BJ (cell line): Measurements from ENCODE around the gene FAM107B. TPM values are rescaled to one million over a fixed set of nuclear protein-coding genes. Genes with fewer than 3 reads are reported as not detected.
A peak's percentile ranks its signal among the peaks of the same experiment; 100 is the strongest.

Experiments
- CTCF ChIA-PET: fragments of 350-600 bp; formaldehyde crosslinking; extraction: SDS; loops from one replicate; lab custom pipeline; 2021; ENCODE audit warnings: antibody characterized with exemption, inconsistent platforms; lab: Yijun Ruan, JAX
- POLR2A ChIA-PET: fragments of 300-600 bp; sonication (Branson Sonifier 250); formaldehyde crosslinking; extraction: SDS; loops from one replicate; lab custom pipeline; 2021; ENCODE audit warnings: antibody characterized with exemption; lab: Charles Lee
- DNase-seq: peaks from one replicate; pipeline ENCODE4 v3.0.0-alpha.2; 2011; ENCODE audit warnings: low read depth
- H3K27me3 ChIP-seq: 2 replicates; pipeline ENCODE4 v1.6.0; 2011; ENCODE audit warnings: low read length; ENCODE audit not compliant: control insufficient read depth, insufficient read depth
- H3K36me3 ChIP-seq: 2 replicates; pipeline ENCODE4 v1.5.1; 2011; ENCODE audit warnings: low read length; ENCODE audit not compliant: control insufficient read depth, insufficient read depth
- H3K4me3 ChIP-seq: 2 replicates; pipeline ENCODE4 v1.5.1; 2011; ENCODE audit warnings: low read depth, mild to moderate bottlenecking, control low read depth, low read length
- CTCF ChIP-seq: IDR thresholded peaks from 2 replicates; pipeline ENCODE4 v1.5.1; 2011; ENCODE audit warnings: low read depth, mild to moderate bottlenecking, control low read depth, inconsistent platforms, low read length, moderate library complexity; ENCODE audit not compliant: insufficient read depth
- polyA plus RNA-seq: library from polyadenylated mRNA; depleted of rRNA; stranded (reverse); fragments of >200 nt; gene quantifications from 2 replicates; pipeline ENCODE4 v1.2.3, GENCODE V29; 2011

FAM107B gene
- polyA plus RNA-seq, 1 experiment: 11.3 TPM

GRCh38 chr10:14658331-14659127 is 116.2 kb downstream of the FAM107B start:
- no peak for TF ChIP-seq CTCF
- Histone ChIP-seq H3K27me3 (no peaks in the 10 kb centered on the region; the same call in 1 of the 2 replicates), H3K4me3 (no peak overlapping the region), H3K36me3 (no peaks in the 10 kb centered on the region)
- ChIA-PET CTCF (no interaction called here), POLR2A (no interaction called here)
- peak; percentile 70 for DNase-seq

GRCh38 chr10:14656052-14656730 is 118.5 kb downstream of the FAM107B start:
- TF ChIP-seq CTCF: no peak
- ChIA-PET POLR2A (no interaction called here), CTCF (no interaction called here)
- no peak overlapping the region for H3K4me3 ChIP-seq
- DNase-seq: no peak
- no peaks in the 10 kb centered on the region for H3K27me3 ChIP-seq
- H3K36me3 ChIP-seq: no peaks in the 10 kb centered on the region

- POLR2A ChIA-PET: no interaction called here
- DNase-seq: no peak
- no peaks in the 10 kb centered on the region for H3K27me3 ChIP-seq
- no peak for TF ChIP-seq CTCF
- CTCF ChIA-PET: interaction anchor here (0.7 kb wide), 1 partner anchor 15 kb away, joined by 4 read pairs; no protein-coding TSS in a partner anchor
- H3K4me3 ChIP-seq: no peak overlapping the region
- no peaks in the 10 kb centered on the region for H3K36me3 ChIP-seq
These were observed 119.8 kb downstream of the FAM107B start for GRCh38 chr10:14654821-14655382.

- peak; percentile 74 for DNase-seq
- Histone ChIP-seq H3K4me3 (no peak overlapping the region), H3K36me3 (no peaks in the 10 kb centered on the region), H3K27me3 (no peaks in the 10 kb centered on the region)
- no peak for TF ChIP-seq CTCF
- ChIA-PET POLR2A (interaction anchor here (0.5 kb wide), 1 partner anchor 25 kb away, joined by 15 read pairs; no protein-coding TSS in a partner anchor), CTCF (interaction anchor here (0.5 kb wide), 1 partner anchor 195 kb away, joined by 3 read pairs; no protein-coding TSS in a partner anchor)
These were observed 121.2 kb downstream of the FAM107B start for GRCh38 chr10:14653271-14654161.
